GM12878 (cell line): ENCODE results near the gene LCE6A. TPM values are rescaled to one million over a fixed set of nuclear protein-coding genes. Genes with fewer than 3 reads are reported as not detected.

ENCODE experiments used
- ATAC-seq: fragments of 200-7000 bp; cut with Tn5 transposase; 3 replicates; pipeline ENCODE4 v1.9.1; 2020; ENCODE audit warnings: mild to moderate bottlenecking, moderate library complexity
- BruUV-seq: library from RNA; stranded (reverse); fragments of 400-500 nt; replicated peaks from 2 replicates; lab custom pipeline; 2021; lab: Mats Ljungman, UMichigan
- CTCF ChIA-PET: fragments of 300-600 bp; sonication (Branson Sonifier 250); formaldehyde crosslinking; extraction: SDS; loops from one replicate; lab custom pipeline; 2021; ENCODE audit warnings: inconsistent platforms; lab: Yijun Ruan, JAX
- POLR2A ChIA-PET: fragments of 350-600 bp; formaldehyde crosslinking; extraction: SDS; loops from one replicate; lab custom pipeline; 2021; ENCODE audit warnings: inconsistent platforms; lab: Charles Lee
- RAD21 ChIA-PET: fragments of 300-600 bp; sonication (Branson Sonifier 250); formaldehyde crosslinking; loops from one replicate; lab custom pipeline; 2023; ENCODE audit warnings: antibody characterized with exemption; ENCODE audit not compliant: unreplicated experiment; lab: Charles Lee
- SMC1A ChIA-PET: fragments of 300-600 bp; sonication (Branson Sonifier 250); formaldehyde crosslinking; loops from one replicate; lab custom pipeline; 2023; ENCODE audit not compliant: unreplicated experiment, uncharacterized antibody; lab: Charles Lee
- DNase-seq: peaks from one replicate; pipeline ENCODE4 v3.0.0-alpha.2; 2011; ENCODE audit warnings: low read depth, low spot score
- FAIRE-seq: peaks from 3 replicates; lab custom pipeline; 2011; peaks lifted over from hg19 to GRCh38; lab: Jason Lieb, UNC
- H2AFZ ChIP-seq: 2 replicates; pipeline ENCODE4 v1.6.0; 2011; ENCODE audit warnings: low read depth, low read length, control low read depth; ENCODE audit not compliant: control insufficient read depth
- H3K27ac ChIP-seq: 2 replicates; pipeline ENCODE4 v1.5.1; 2011; ENCODE audit warnings: control low read depth; ENCODE audit not compliant: control insufficient read depth, insufficient read depth
- H3K27me3 ChIP-seq, 2 experiments: replicated peaks in 1 of 2; 2 replicates each; pipeline versions ENCODE4 v1.6.0 to v1.6.1; 2011; ENCODE audit warnings: low read length in 1 of 2; ENCODE audit not compliant: control insufficient read depth in 2 of 2, insufficient read depth in 2 of 2
- H3K36me3 ChIP-seq, 2 experiments: 2 replicates each; pipeline ENCODE4 v1.5.1; 2011; ENCODE audit warnings: low read length in 1 of 2; ENCODE audit not compliant: control insufficient read depth in 2 of 2, insufficient read depth in 2 of 2
- H3K4me1 ChIP-seq: 2 replicates; pipeline ENCODE4 v1.6.1; 2011; ENCODE audit warnings: mild to moderate bottlenecking, low read length, moderate library complexity, mixed read lengths; ENCODE audit not compliant: control insufficient read depth, insufficient read depth
- H3K4me2 ChIP-seq: 2 replicates; pipeline ENCODE4 v1.6.0; 2011; ENCODE audit warnings: control low read depth; ENCODE audit not compliant: control insufficient read depth, insufficient read depth
- H3K4me3 ChIP-seq: fragments of 200-600 bp; sonication (generic); 2 replicates; pipeline ENCODE4 v1.5.1; 2016
- H3K79me2 ChIP-seq: 2 replicates; pipeline ENCODE4 v1.6.0; 2011; ENCODE audit warnings: low read length; ENCODE audit not compliant: control insufficient read depth, insufficient read depth
- H3K9ac ChIP-seq: 2 replicates; pipeline ENCODE4 v1.8.0; 2011; ENCODE audit warnings: low read length, control low read depth, mixed read lengths; ENCODE audit not compliant: control insufficient read depth, insufficient read depth
- H3K9me3 ChIP-seq: replicated peaks from 3 replicates; pipeline ENCODE4 v1.5.1; 2011; ENCODE audit warnings: mild to moderate bottlenecking, low read length; ENCODE audit not compliant: control insufficient read depth, insufficient read depth
- H4K20me1 ChIP-seq: 2 replicates; pipeline ENCODE4 v1.6.0; 2011; ENCODE audit not compliant: control insufficient read depth, insufficient read depth
- CHD1 ChIP-seq: IDR thresholded peaks from 2 replicates; pipeline ENCODE4 v1.6.1; 2012; ENCODE audit warnings: low read depth, low read length, improper control_type of control experiment
- E2F4 ChIP-seq: IDR thresholded peaks from 2 replicates; pipeline ENCODE4 v1.6.1; 2012; ENCODE audit warnings: low read depth, low read length, improper control_type of control experiment
- ETV6 ChIP-seq, 2 experiments: fragments of 450-650 bp in 1 of 2; IDR thresholded peaks in 1 of 2; conservative IDR thresholded peaks in 1 of 2; 2 replicates each; pipeline ENCODE4 v1.6.1; 2014; ENCODE audit warnings: antibody characterized with exemption in 1 of 2, borderline replicate concordance in 1 of 2, low read depth in 1 of 2, mild to moderate bottlenecking in 1 of 2, moderate library complexity in 1 of 2
- RB1 ChIP-seq: fragments of 450-650 bp; formaldehyde crosslinking; IDR thresholded peaks from 2 replicates; pipeline ENCODE4 v1.6.1; 2017; ENCODE audit warnings: mild to moderate bottlenecking, borderline replicate concordance
- RELA ChIP-seq: fragments of 450-650 bp; IDR thresholded peaks from 2 replicates; pipeline ENCODE4 v1.8.0; 2014; ENCODE audit warnings: borderline replicate concordance; ENCODE audit not compliant: partially characterized antibody
- ZBED1 ChIP-seq: IDR thresholded peaks from 2 replicates; pipeline ENCODE4 v1.6.1; 2016; ENCODE audit warnings: borderline replicate concordance
- ZBTB4 ChIP-seq: fragments of 450-650 bp; formaldehyde crosslinking; IDR thresholded peaks from 2 replicates; pipeline ENCODE4 v1.4.0; 2022; ENCODE audit warnings: mild to moderate bottlenecking, moderate library complexity
- WGBS: methylation state at CpG from one replicate; pipeline ENCODE4 v1.1.6; 2016; ENCODE audit warnings: low lambda C conversion rate; ENCODE audit not compliant: insufficient replicate concordance, insufficient coverage; ENCODE audit errors: missing lambda C conversion rate; 5-methylcytosine and 5-hydroxymethylcytosine counted together
- in situ Hi-C: fragments of 300-500 bp; cut with MboI; formaldehyde crosslinking; loops from 9 replicates; pipeline ENCODE4 v1.14.3; 2018; ENCODE audit warnings: mixed read lengths
- intact Hi-C: fragments of 100-400 bp; cut with micrococcal nuclease; formaldehyde crosslinking; loops from one replicate; pipeline ENCODE4 v1.14.2; 2022; ENCODE audit not compliant: unreplicated experiment
- polyA plus RNA-seq, 11 experiments: library from polyadenylated mRNA; depleted of rRNA in 4 of 11; unstranded in 6 of 11; stranded (reverse) in 5 of 11; fragments of >200 nt; fragmentation: Nextera tagmentation in 4 of 11; fragmentation: Illumina TruSeq in 1 of 11; extraction: Ambion mirVana in 4 of 11; extraction: Trizol in 1 of 11; gene quantifications; 1 replicate in 1 of 11; 2 replicates in 10 of 11; pipeline versions ENCODE4 v1.2.1 to v1.2.3, GENCODE V29; 2011 to 2016; ENCODE audit warnings: inconsistent platforms in 2 of 11, missing spikeins in 2 of 11, low read depth in 1 of 11
- total RNA-seq, 4 experiments: library from RNA; depleted of rRNA in 3 of 4; stranded (reverse); fragments of >200 nt in 3 of 4; fragmentation: Illumina TruSeq in 1 of 4; extraction: Trizol in 1 of 4; gene quantifications; 2 replicates each; pipeline versions ENCODE4 v1.2.1 to v1.2.3, GENCODE V29; 2013 to 2021
- TF ChIP-seq, protein P1 (sequence below): fragments of 450-650 bp; conservative IDR thresholded peaks from 2 replicates; pipeline ENCODE4 v1.6.1; 2017; ENCODE audit warnings: mild to moderate bottlenecking, moderate library complexity
- TF ChIP-seq, protein P2 (sequence below): fragments of 450-650 bp; formaldehyde crosslinking; IDR thresholded peaks from 2 replicates; pipeline ENCODE4 v1.4.0; 2020; ENCODE audit warnings: mild to moderate bottlenecking, moderate library complexity
- TF ChIP-seq, protein P3 (sequence below): IDR thresholded peaks from 2 replicates; pipeline ENCODE4 v1.6.1; 2011; ENCODE audit warnings: low read depth, low read length, improper control_type of control experiment, borderline replicate concordance

The LCE6A gene
- total and polyA plus RNA-seq, 10 of the 15 experiments (the other 5 are each of a cell fraction or from before 2014, with no cell fraction given): 0.45 TPM; not detected in 9

- TF ChIP-seq ETV6 (conservative IDR thresholded peaks at IDR 0.05 in 1 of 2, IDR thresholded peaks at IDR 0.05 in 1 of 2; ENCODE audit: borderline replicate concordance in 1 of 2, low read depth in 1 of 2): no peak
- TF ChIP-seq, all 136 proteins: peak for 0
Observed at GRCh38 chr1:152811671-152812070, 31.0 kb upstream of the LCE6A start, which contains the start of gene LCE1B (continued).

DNA sequence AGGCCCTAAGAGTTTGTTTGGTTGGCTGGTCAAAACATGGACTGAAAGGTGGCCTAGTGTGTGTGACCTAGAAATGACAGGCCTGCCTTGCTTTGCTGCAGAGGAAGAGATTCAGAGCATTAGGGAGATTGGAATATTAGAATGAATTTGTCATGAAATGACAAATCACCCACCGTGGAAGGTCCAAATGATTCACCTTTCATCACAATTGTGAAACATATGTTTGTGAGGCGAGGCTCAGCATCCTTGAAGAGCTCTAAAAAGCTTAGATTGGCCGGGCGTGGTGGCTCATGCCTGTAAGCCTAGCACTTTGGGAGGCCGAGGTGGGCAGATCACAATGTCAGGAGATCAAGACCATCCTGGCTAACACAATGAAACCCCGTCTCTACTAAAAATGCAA is 25.3 kb upstream of the LCE6A start:
- Histone ChIP-seq H3K4me1 (no peaks in the 10 kb centered on the region; the same call in 1 of the 2 replicates), H3K27me3 (no peaks in the 10 kb centered on the region), H3K27ac (no peak overlapping the region), H3K36me3 (no peaks in the 10 kb centered on the region), H3K9ac (no peak overlapping the region), H3K4me2 (no peak overlapping the region), H4K20me1 (no peaks in the 10 kb centered on the region), H3K9me3 (no peaks in the 10 kb centered on the region), H2AFZ (no peak overlapping the region), H3K79me2 (no peaks in the 10 kb centered on the region), H3K4me3 (no peak overlapping the region)
- ATAC-seq: no peak
- ChIA-PET SMC1A (no interaction called here), POLR2A (no interaction called here), RAD21 (no interaction called here), CTCF (no interaction called here)
- WGBS: 11% methylated on average over 6 of the region's 6 CpGs
- no TSS peak for BruUV-seq
- in situ Hi-C loops: no loop called here
- FAIRE-seq: no peak
- intact Hi-C loops: no loop called here
- DNase-seq: no peak
- TF ChIP-seq, protein P1, sequence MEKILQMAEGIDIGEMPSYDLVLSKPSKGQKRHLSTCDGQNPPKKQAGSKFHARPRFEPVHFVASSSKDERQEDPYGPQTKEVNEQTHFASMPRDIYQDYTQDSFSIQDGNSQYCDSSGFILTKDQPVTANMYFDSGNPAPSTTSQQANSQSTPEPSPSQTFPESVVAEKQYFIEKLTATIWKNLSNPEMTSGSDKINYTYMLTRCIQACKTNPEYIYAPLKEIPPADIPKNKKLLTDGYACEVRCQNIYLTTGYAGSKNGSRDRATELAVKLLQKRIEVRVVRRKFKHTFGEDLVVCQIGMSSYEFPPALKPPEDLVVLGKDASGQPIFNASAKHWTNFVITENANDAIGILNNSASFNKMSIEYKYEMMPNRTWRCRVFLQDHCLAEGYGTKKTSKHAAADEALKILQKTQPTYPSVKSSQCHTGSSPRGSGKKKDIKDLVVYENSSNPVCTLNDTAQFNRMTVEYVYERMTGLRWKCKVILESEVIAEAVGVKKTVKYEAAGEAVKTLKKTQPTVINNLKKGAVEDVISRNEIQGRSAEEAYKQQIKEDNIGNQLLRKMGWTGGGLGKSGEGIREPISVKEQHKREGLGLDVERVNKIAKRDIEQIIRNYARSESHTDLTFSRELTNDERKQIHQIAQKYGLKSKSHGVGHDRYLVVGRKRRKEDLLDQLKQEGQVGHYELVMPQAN: no peak
- TF ChIP-seq ZBTB4 (no peak), ZBED1 (no peak), CHD1 (no peak), E2F4 (no peak), RELA (no peak), RB1 (no peak)
- TF ChIP-seq, protein P2, sequence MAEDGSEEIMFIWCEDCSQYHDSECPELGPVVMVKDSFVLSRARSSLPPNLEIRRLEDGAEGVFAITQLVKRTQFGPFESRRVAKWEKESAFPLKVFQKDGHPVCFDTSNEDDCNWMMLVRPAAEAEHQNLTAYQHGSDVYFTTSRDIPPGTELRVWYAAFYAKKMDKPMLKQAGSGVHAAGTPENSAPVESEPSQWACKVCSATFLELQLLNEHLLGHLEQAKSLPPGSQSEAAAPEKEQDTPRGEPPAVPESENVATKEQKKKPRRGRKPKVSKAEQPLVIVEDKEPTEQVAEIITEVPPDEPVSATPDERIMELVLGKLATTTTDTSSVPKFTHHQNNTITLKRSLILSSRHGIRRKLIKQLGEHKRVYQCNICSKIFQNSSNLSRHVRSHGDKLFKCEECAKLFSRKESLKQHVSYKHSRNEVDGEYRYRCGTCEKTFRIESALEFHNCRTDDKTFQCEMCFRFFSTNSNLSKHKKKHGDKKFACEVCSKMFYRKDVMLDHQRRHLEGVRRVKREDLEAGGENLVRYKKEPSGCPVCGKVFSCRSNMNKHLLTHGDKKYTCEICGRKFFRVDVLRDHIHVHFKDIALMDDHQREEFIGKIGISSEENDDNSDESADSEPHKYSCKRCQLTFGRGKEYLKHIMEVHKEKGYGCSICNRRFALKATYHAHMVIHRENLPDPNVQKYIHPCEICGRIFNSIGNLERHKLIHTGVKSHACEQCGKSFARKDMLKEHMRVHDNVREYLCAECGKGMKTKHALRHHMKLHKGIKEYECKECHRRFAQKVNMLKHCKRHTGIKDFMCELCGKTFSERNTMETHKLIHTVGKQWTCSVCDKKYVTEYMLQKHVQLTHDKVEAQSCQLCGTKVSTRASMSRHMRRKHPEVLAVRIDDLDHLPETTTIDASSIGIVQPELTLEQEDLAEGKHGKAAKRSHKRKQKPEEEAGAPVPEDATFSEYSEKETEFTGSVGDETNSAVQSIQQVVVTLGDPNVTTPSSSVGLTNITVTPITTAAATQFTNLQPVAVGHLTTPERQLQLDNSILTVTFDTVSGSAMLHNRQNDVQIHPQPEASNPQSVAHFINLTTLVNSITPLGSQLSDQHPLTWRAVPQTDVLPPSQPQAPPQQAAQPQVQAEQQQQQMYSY (CRISPR knock-in tag): no peak
- TF ChIP-seq, protein P3, sequence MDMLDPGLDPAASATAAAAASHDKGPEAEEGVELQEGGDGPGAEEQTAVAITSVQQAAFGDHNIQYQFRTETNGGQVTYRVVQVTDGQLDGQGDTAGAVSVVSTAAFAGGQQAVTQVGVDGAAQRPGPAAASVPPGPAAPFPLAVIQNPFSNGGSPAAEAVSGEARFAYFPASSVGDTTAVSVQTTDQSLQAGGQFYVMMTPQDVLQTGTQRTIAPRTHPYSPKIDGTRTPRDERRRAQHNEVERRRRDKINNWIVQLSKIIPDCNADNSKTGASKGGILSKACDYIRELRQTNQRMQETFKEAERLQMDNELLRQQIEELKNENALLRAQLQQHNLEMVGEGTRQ: no peak
